Measurements from ENCODE around the gene RUBCN. TPM values are rescaled to one million over a fixed set of nuclear protein-coding genes. Genes with fewer than 3 reads are reported as not detected.

RUBCN gene
- total and polyA plus RNA-seq, 10 of the 15 experiments (the other 5 are each of a cell fraction or from before 2014, with no cell fraction given): 15.5 to 79.9 (median 40.4) TPM

GRCh38 chr3:197709135-197709534 lies 27.6 kb downstream of the RUBCN start:
- intact Hi-C loops (cut with micrococcal nuclease; ENCODE audit: unreplicated experiment) (no loop called here), in situ Hi-C loops (cut with MboI) (no loop called here)
- SMC1A ChIA-PET (ENCODE audit: uncharacterized antibody, unreplicated experiment): interaction anchor here (0.8 to 8.1 kb wide), 4 partner anchors 10 to 92 kb away, joined by 3 to 163 read pairs (median 4); no protein-coding TSS in a partner anchor
- Histone ChIP-seq H3K9me3 (replicated peaks; ENCODE audit: control insufficient read depth, insufficient read depth, low read length) (no peaks in the 10 kb centered on the region), H3K4me2 (ENCODE audit: control insufficient read depth, insufficient read depth) (no peak overlapping the region), H4K20me1 (ENCODE audit: control insufficient read depth, insufficient read depth) (no peaks in the 10 kb centered on the region), H3K4me3 (peak overlapping the region; percentile 5; the same call in 1 of the 2 replicates), H3K9ac (ENCODE audit: control insufficient read depth, insufficient read depth, low read length) (peak overlapping the region; percentile 30; the same call in 1 of the 2 replicates), H3K36me3 (ENCODE audit: control insufficient read depth in 2 of 2, insufficient read depth in 2 of 2, low read length in 1 of 2) (peaks cover 8 to 16% of the 10 kb centered on the region in 2 experiments), H3K27me3 (replicated peaks in 1 of 2; ENCODE audit: control insufficient read depth in 2 of 2, insufficient read depth in 2 of 2, low read length in 1 of 2) (no peaks in the 10 kb centered on the region), H3K27ac (ENCODE audit: control insufficient read depth, insufficient read depth) (peak overlapping the region; percentile 67), H3K4me1 (ENCODE audit: control insufficient read depth, insufficient read depth, low read length) (peaks cover 43% of the 10 kb centered on the region), H3K79me2 (ENCODE audit: control insufficient read depth, insufficient read depth, low read length) (peaks cover 53% of the 10 kb centered on the region), H2AFZ (ENCODE audit: control insufficient read depth, low read depth, low read length) (no peak overlapping the region)
- no peak for FAIRE-seq
- CTCF ChIA-PET: interaction anchor here (0.7 to 1.3 kb wide), 3 partner anchors 44 to 110 kb away, joined by 3 read pairs; no protein-coding TSS in a partner anchor
- ATAC-seq: peak; percentile 3
- POLR2A ChIA-PET: interaction anchor here (2.3 kb wide), 1 partner anchor 74 kb away, joined by 8 read pairs; no protein-coding TSS in a partner anchor
- RAD21 ChIA-PET (ENCODE audit: unreplicated experiment): interaction anchor here (1.0 to 1.4 kb wide), 3 partner anchors 18 to 40 kb away, joined by 3 read pairs; no protein-coding TSS in a partner anchor
- 14% methylated on average over 9 of the region's 9 CpGs for WGBS (ENCODE audit: insufficient coverage, insufficient replicate concordance, low lambda C conversion rate, missing lambda C conversion rate)
- peak; percentile 43 for DNase-seq (ENCODE audit: low read depth, low spot score)
- no TSS peak for BruUV-seq (replicated peaks)
- no peak for TF ChIP-seq NKRF (conservative IDR thresholded peaks at IDR 0.05)
- no peak for TF ChIP-seq SMAD5 (IDR thresholded peaks at IDR 0.05; ENCODE audit: low read depth)
- TF ChIP-seq RUNX3 (IDR thresholded peaks at IDR 0.05; ENCODE audit: low read length): peak; percentile 89
- no peak for TF ChIP-seq TARDBP (IDR thresholded peaks at IDR 0.05; ENCODE audit: borderline replicate concordance)
- no peak for TF ChIP-seq TBL1XR1 (IDR thresholded peaks at IDR 0.05; ENCODE audit: low read depth, low read length)
- TF ChIP-seq SUZ12 (IDR thresholded peaks at IDR 0.05; ENCODE audit: unreplicated experiment): no peak
- no peak for TF ChIP-seq HDAC2 (IDR thresholded peaks at IDR 0.05)
- TF ChIP-seq PKNOX1 (IDR thresholded peaks at IDR 0.05): no peak
- TF ChIP-seq ZNF384 (IDR thresholded peaks at IDR 0.05; ENCODE audit: borderline replicate concordance, low read depth, low read length): peak; percentile 64; the same call in 1 of the 2 replicates
- no peak for TF ChIP-seq REST (IDR thresholded peaks at IDR 0.05; ENCODE audit: low read depth, low read length)
- TF ChIP-seq EZH2 (IDR thresholded peaks at IDR 0.05; ENCODE audit: borderline replicate concordance, control insufficient read depth, low read depth, low read length): no peak
- TF ChIP-seq FOS (IDR thresholded peaks at IDR 0.05; ENCODE audit: borderline replicate concordance, extremely low read depth, insufficient read length): no peak
- TF ChIP-seq HSF1 (IDR thresholded peaks at IDR 0.05; ENCODE audit: low read depth, low read length): no peak
- TF ChIP-seq JUND (IDR thresholded peaks at IDR 0.05; ENCODE audit: low read depth, low read length): no peak
- no peak for TF ChIP-seq RB1 (IDR thresholded peaks at IDR 0.05; ENCODE audit: borderline replicate concordance)
- no peak for TF ChIP-seq RBBP5 (conservative IDR thresholded peaks at IDR 0.05)
- no peak for TF ChIP-seq SMC3 (IDR thresholded peaks at IDR 0.05; ENCODE audit: borderline replicate concordance, low read length)

All from GM12878 (cell line).